ENCODE measurements around the gene MRPL58.
"Not testable (repeated sequence)": the region's sequence is repeated elsewhere in the genome, so short reads cannot be mapped to it uniquely, and the experiment has no call there.

MRPL58 gene

DNA sequence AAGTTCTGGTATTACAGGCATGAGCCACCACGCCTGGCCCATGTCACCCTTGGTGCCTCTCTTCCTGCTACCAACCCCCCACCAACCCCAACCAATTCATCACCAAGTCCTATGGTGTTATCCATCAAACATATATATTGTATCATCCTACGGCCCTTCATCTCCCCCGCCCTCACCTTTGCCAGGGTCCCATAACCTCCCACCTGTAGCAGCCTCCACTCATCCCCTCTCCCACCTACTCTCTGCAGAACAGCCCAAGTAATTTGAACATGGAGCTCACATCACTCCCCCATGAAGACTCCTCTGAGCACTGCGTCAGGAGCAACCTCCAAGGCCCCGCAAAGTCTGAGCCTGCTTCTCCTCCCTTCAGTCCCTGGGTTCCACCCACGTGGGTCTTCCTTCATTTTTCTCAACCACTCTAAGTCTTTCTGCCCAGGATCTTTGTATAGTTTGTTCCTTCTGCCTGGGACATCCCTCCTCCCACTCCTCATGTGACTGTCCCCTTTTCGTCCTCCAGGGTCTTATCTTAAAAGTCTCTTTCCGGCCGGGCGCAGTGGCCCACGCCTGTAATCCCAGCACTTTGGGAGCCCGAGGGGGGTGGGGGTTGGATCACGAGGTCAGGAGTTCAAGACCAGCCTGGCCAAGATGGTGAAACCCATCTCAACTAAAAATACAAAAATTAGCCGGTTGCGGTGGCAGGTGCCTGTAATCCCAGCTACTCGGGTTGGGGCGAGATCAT is 32.9 kb upstream of the MRPL58 start:
- Mint-ChIP-seq H3K4me1 (ENCODE audit: low read depth) (peaks cover 8% of the 10 kb centered on the region), H3K27ac (no peak overlapping the region), H3K36me3 (ENCODE audit: low read depth) (no peaks in the 10 kb centered on the region), H3K27me3 (ENCODE audit: low read depth) (peaks cover 50% of the 10 kb centered on the region), H3K9me3 (no peaks in the 10 kb centered on the region), H3K4me3 (no peak overlapping the region)

DNA sequence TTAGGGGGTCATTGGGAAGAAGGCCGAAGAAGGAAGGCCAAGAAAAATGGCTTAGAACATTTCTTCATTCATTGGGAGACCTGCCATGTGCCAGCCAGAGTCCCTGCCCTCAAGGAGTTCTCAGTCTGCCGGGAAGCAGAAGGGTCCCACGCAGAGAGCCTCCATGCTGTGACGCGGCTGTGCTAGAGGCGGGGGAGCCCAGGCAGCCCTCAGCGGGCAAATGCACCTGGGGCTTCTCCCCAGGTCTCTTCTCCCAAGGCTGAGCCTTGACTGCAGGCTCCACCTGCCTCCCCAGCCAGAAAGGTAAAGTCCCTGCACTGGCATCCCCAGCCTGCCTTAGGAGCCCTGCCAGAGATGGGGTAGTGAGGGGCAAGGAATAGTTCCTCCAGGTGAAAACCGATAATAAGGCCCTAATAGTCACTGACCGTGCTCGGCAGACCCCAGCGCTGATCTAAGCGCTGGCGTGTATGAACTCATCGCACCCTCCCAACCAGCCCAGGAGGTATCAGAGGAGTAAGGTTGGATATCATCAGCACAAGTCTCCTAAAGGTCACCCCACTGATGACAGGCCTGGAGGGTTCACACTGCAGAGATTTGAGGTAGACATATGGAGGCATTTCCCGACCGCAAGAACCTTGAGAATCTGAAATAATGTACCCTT is 31.0 kb upstream of the MRPL58 start:
- peaks cover 52% of the 10 kb centered on the region for H3K27me3 Mint-ChIP-seq (ENCODE audit: low read depth)
- peak overlapping the region; percentile 89 for H3K4me3 Mint-ChIP-seq
- H3K27ac Mint-ChIP-seq = peak overlapping the region; percentile 85
- no peaks in the 10 kb centered on the region for H3K36me3 Mint-ChIP-seq (ENCODE audit: low read depth)
- peaks cover 8% of the 10 kb centered on the region for H3K4me1 Mint-ChIP-seq (ENCODE audit: low read depth)
- no peaks in the 10 kb centered on the region for H3K9me3 Mint-ChIP-seq

DNA sequence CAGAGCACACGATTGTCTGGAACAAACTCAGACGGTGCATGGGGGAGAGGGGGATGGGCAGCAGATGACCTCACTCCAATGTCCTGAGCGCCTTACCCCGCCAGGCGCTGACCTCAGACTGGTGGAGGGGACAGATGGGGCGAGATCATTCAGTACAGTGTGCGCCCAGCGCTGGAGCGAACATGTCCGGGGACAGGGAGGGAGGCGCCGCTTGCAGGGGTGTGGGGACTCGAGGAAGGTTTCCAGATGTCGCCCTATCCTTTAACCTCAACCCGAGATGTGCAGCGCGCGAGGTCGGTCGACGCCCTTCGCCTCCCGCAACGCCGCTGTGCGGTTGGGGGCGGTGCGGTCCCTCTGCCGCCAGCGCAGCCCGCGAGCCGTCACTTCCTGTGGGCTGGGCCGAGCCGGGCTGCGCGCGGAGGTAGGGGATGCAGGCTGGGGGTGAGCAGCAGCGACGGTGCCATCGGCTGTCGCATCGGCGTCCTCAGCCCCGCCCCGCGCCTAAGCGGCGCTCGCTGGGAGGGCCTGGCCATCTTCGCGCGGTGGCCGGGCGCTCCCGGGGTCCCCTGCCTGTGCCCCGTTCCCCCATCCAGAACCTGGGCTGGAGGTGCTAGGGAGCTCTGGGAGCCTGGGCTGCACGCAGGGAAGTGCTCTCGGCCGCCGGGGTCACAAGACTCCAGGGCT is 30.3 kb upstream of the MRPL58 start:
- peak overlapping the region; percentile 89 for H3K4me3 Mint-ChIP-seq
- H3K9me3 Mint-ChIP-seq = no peaks in the 10 kb centered on the region
- peak overlapping the region; percentile 85 for H3K27ac Mint-ChIP-seq
- H3K27me3 Mint-ChIP-seq (ENCODE audit: low read depth) = peaks cover 57% of the 10 kb centered on the region
- peaks cover 9% of the 10 kb centered on the region for H3K4me1 Mint-ChIP-seq (ENCODE audit: low read depth)
- H3K36me3 Mint-ChIP-seq (ENCODE audit: low read depth) = no peaks in the 10 kb centered on the region

DNA sequence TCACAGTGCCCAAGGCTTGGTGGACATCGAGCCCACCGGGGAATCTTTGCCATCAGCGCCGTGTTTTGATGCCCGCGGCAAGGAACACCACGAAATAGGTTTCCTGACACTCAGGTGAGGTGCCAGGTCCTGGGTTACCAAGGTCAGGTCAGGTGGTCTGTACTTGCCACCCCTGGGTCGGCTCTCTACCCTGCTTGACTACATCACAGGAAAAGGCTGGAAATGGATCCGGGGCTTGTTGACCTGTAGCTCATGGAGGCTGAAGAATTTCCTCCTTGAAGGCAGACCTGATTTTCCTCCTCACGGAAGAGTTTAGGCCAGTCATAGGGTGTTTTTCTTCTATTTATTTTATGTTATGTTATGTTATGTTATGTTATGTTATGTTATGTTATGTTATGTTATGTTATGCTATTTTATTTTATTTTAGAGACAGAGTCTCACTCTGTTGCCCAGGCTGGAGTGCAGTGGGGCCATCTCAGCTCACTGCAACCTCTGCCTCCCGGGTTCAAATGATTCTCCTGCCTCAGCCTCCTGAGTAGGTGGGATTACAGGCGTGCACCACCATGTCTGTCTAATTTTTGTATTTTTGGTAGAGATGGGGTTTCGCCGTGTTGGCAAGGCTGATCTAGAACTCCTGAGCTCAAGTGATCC is 29.7 kb upstream of the MRPL58 start:
- H3K9me3 Mint-ChIP-seq; H3K36me3 Mint-ChIP-seq (ENCODE audit: low read depth); H3K27ac Mint-ChIP-seq: not testable (repeated sequence)
- Mint-ChIP-seq H3K4me3 (peak overlapping the region; percentile 25), H3K4me1 (ENCODE audit: low read depth) (peaks cover 11% of the 10 kb centered on the region), H3K27me3 (ENCODE audit: low read depth) (peaks cover 56% of the 10 kb centered on the region)

DNA sequence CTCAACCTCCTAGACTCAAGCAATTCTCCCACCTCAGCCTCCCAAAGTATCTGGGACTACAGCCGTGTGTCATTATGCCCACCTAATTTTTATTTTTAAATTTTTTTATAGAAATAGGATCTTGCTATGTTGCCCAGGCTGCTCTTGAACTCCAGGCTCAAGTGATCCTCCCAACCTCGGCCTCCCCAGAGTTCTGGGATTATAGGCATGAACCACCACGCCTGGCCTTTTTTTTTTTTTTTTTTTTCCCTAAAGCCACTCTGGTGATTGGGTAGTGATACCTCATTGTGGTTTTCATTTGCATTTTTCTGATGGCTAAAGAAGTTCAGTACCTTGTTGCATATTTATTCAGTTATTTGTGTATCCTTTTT is 26.3 kb upstream of the MRPL58 start:
- peaks cover 55% of the 10 kb centered on the region for H3K27me3 Mint-ChIP-seq (ENCODE audit: low read depth)

DNA sequence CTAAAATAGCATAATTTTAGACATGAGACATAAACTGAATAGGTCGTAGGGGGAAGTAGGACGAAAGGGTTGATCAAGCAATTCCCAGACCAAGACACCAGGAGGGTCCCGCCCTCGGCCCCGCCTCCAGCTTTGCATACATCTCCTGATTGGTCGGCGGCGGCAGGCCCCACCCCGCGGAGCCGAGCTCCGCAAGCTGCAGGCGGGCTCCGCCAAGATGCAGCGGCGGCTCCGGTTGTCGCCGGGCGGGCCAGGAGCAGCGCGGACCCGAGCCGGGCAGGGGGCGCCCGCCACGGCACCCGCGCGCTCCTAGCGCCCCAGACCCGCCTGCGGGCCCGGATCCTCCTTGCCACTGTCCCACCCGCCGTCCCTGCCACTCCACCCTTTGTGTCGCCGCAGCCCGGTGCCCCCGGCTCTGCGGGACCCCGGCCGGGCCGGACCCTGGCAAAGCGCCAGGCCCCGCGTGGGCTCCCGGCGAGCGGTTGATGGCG is 25.0 kb upstream of the MRPL58 start, which contains the start of gene CDR2L:
Gene CDR2L, plus strand, starts transcription at position 215 of the 491 bp plus-strand sequence. CDS start 412 bp downstream, outside the sequence.
- peaks cover 12% of the 10 kb centered on the region for H3K4me1 Mint-ChIP-seq (ENCODE audit: low read depth)

More for the DNA sequence above, 26.3 kb upstream of the MRPL58 start:
- no peak overlapping the region for H3K27ac Mint-ChIP-seq
- no peaks in the 10 kb centered on the region for H3K36me3 Mint-ChIP-seq (ENCODE audit: low read depth)
- H3K4me3 Mint-ChIP-seq = no peak overlapping the region
- H3K9me3 Mint-ChIP-seq = no peaks in the 10 kb centered on the region
- peaks cover 18% of the 10 kb centered on the region for H3K4me1 Mint-ChIP-seq (ENCODE audit: low read depth)

DNA sequence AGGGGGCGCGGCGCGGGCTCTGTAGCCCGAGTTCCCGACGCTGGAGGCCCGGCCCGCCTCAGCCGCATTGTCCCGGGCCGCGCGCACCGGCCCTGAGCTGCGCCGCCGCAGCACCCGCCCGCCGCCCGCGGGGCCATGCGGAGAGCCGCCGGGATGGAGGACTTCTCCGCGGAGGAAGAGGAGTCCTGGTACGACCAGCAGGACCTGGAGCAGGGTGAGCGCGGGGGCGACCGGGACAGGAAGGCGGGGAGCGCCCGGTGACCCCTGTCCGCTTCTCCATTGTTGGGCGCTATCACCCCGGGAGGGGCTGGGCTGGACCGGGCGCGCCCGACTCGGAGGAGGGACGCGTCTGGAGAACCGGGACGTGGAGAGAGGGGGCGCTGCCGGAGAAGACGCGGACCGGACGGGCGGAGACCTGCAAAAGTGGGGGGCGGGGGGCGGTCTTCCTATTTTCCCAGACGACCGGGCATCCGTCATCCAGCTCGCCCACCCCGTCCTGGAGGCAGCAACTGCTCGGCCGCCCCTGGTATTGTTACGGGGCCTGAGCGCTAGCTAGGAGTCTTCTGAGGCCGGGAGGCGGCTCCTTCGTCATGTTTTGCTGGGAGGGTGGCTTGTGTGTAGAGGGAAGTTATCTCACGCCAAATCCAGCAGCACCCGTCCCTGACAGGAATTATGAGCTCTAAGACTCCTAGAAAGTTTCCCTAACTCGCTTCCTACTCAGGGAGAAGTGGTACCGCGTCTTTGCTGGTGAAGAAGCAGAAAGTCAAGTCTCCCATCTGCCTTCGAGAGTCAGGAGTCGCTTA is 24.4 kb upstream of the MRPL58 start:
- Mint-ChIP-seq H3K27ac (no peak overlapping the region), H3K4me3 (peak overlapping the region; percentile 44), H3K36me3 (ENCODE audit: low read depth) (no peaks in the 10 kb centered on the region), H3K9me3 (no peaks in the 10 kb centered on the region), H3K27me3 (ENCODE audit: low read depth) (peaks cover 57% of the 10 kb centered on the region), H3K4me1 (ENCODE audit: low read depth) (peaks cover 12% of the 10 kb centered on the region)

More for the DNA sequence above, 25.0 kb upstream of the MRPL58 start, which contains the start of gene CDR2L:
- Mint-ChIP-seq H3K27me3 (ENCODE audit: low read depth) (peaks cover 52% of the 10 kb centered on the region), H3K36me3 (ENCODE audit: low read depth) (no peaks in the 10 kb centered on the region), H3K4me3 (peak within 1 kb of the TSS; percentile 88), H3K9me3 (no peaks in the 10 kb centered on the region), H3K27ac (peak within 1 kb of the TSS; percentile 41)

DNA sequence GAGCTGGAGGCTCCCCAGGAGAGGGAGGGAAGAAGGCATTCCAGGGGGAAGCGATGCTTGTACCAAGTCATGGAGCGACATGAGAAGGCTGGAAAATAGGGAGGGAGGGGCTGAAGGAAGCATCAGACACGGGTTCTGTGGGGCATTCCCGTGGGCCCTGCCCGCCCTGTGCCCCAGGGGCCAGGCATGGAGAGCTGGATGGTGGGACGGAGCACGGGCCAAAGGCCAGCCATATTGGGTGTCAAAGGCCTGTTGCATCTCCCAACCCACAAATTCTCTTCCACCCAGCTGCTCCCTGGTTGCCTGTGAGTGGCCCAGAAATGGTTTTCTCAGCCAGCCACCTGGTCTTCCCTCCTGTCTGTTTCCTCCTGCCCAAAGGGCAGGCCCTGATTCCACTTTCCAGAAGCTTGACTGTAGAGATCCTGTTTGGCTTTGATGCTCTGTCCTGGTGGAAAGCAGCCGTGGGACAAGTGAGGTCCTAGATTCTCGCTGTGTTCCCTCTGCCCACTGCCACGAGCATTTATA is 21.8 kb upstream of the MRPL58 start:
- Mint-ChIP-seq H3K27me3 (ENCODE audit: low read depth) (peaks cover 39% of the 10 kb centered on the region), H3K4me1 (ENCODE audit: low read depth) (peaks cover 12% of the 10 kb centered on the region), H3K9me3 (no peaks in the 10 kb centered on the region), H3K36me3 (ENCODE audit: low read depth) (no peaks in the 10 kb centered on the region), H3K4me3 (no peak overlapping the region), H3K27ac (no peak overlapping the region)

DNA sequence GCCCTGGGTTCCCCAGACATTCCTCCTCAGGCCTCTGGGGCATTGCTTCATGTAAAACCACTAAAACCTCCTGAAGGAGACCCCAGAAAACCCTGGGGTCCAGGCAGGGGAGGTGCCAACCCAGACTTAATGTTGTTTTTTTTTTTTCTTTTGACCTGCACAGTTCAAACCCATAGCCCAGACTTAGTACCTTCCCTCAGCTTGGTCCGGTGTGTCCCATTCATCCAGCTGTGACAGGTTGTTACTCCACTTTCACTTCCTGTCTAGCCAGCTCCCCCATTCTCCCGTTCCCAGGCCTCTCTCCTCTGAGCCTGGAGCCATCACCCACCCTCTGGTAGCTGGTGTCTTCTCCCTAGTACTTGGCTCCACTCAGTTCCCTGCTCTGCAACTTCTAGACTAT is 20.2 kb upstream of the MRPL58 start:
- Mint-ChIP-seq H3K9me3 (no peaks in the 10 kb centered on the region), H3K27ac (no peak overlapping the region), H3K27me3 (ENCODE audit: low read depth) (peaks cover 29% of the 10 kb centered on the region), H3K4me3 (no peak overlapping the region), H3K4me1 (ENCODE audit: low read depth) (peaks cover 10% of the 10 kb centered on the region), H3K36me3 (ENCODE audit: low read depth) (no peaks in the 10 kb centered on the region)

DNA sequence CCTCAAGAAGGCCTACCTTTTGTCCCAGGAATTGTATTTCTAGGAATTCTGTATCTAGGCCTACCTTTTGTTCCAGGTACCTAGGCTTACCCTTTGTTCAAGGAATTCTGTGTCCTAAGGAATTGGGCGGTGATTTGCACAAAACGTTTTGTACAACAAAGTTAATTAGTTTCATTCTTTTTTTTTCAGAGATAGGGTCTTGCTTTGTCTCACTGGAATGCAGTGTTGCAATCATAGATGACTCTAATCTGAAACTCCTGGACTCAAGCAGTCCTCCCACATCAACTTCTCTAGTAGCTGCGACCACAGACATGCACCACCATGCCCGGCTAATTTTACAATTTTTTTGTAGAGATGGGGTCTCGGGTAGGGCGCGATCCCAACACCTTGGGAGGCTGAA is 18.0 kb upstream of the MRPL58 start:
- no peaks in the 10 kb centered on the region for H3K9me3 Mint-ChIP-seq
- H3K27ac Mint-ChIP-seq = no peak overlapping the region
- peaks cover 16% of the 10 kb centered on the region for H3K27me3 Mint-ChIP-seq (ENCODE audit: low read depth)
- peaks cover 4% of the 10 kb centered on the region for H3K4me1 Mint-ChIP-seq (ENCODE audit: low read depth)
- H3K36me3 Mint-ChIP-seq (ENCODE audit: low read depth) = no peaks in the 10 kb centered on the region
- H3K4me3 Mint-ChIP-seq = no peak overlapping the region

DNA sequence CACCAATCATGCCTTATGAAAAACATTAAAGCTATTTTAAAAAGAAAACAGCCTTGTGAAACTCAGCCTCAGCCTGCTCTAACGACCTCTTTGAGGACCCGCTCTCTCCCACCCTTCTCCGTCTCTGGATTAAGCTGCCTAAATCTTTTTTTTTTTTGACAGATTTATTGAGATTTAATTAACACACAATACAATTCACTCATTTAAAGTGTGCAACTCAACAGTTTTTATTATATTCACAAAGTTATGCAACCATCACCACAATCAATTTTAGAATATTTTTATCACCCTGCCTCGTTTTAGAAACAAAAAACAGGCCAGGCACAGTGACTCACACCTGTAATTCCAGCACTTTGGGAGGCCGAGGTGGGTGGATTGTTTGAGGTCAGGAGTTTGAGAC is 16.6 kb upstream of the MRPL58 start:
- Mint-ChIP-seq H3K36me3 (ENCODE audit: low read depth) (no peaks in the 10 kb centered on the region), H3K27ac (no peak overlapping the region), H3K4me1 (ENCODE audit: low read depth) (peaks cover 4% of the 10 kb centered on the region), H3K27me3 (ENCODE audit: low read depth) (peaks cover 10% of the 10 kb centered on the region), H3K4me3 (no peak overlapping the region), H3K9me3 (no peaks in the 10 kb centered on the region)

DNA sequence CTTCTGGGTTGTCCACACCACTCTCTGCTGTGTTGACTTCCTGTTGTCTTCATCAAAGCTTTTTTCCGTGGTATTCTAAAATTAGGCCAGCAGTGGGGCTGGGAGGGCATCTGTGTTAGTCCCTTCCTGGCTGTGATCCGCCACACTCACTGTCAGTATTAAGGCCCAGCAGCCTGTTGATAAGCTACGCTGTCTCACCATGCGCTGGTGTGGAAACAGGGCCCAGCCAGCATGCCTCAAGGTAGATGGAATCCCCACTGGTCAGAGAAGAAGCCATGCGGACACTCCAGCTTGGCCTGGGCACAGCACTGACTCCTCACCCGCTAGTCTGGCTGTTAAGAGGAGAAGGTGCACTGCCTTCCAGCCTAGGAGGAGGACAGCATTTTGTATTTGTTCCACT is 13.7 kb upstream of the MRPL58 start:
- no peak overlapping the region for H3K4me3 Mint-ChIP-seq
- no peaks in the 10 kb centered on the region for H3K36me3 Mint-ChIP-seq (ENCODE audit: low read depth)
- no peaks in the 10 kb centered on the region for H3K27me3 Mint-ChIP-seq (ENCODE audit: low read depth)
- no peak overlapping the region for H3K27ac Mint-ChIP-seq
- peaks cover 4% of the 10 kb centered on the region for H3K4me1 Mint-ChIP-seq (ENCODE audit: low read depth)
- H3K9me3 Mint-ChIP-seq = no peaks in the 10 kb centered on the region

DNA sequence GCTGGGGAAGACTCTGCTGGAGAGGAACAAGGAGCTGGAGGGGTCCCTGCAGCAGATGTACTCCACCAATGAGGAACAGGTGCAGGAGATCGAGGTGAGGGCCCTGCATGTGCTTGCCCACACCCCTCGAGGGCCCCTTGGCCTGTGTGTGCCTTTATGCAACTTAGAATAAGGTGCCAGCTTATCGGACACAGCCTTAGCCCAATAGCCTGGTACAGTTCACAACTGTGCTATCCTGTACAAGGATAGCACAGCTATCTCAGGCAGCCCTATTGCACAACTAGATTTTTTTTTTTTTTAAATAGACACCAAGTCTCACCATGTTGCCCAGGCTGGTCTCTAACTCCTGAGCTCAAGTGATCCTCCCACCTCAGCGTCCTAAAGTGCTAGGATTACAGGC is 12.9 kb upstream of the MRPL58 start:
- H3K27me3 Mint-ChIP-seq (ENCODE audit: low read depth) = no peaks in the 10 kb centered on the region
- H3K27ac Mint-ChIP-seq = no peak overlapping the region
- H3K4me1 Mint-ChIP-seq (ENCODE audit: low read depth) = peaks cover 4% of the 10 kb centered on the region
- no peaks in the 10 kb centered on the region for H3K36me3 Mint-ChIP-seq (ENCODE audit: low read depth)
- H3K9me3 Mint-ChIP-seq = no peaks in the 10 kb centered on the region
- H3K4me3 Mint-ChIP-seq = no peak overlapping the region
